Spinal cord (tissue), 10 donors: Measurements from ENCODE around the gene MRLN. TPM values are rescaled to one million over a fixed set of nuclear protein-coding genes. Genes with fewer than 3 reads are reported as not detected.

Experiments
- DNase-seq, 6 donors: peaks; one replicate each; pipeline versions ENCODE4 v3.0.0 to v3.0.0-alpha.2; 2013 to 2015; ENCODE audit warnings: low spot score in 6 of 6, low read depth in 4 of 6
- H3K27ac ChIP-seq: one replicate; pipeline ENCODE4 v1.5.1; 2013; ENCODE audit warnings: low read depth, low read length, control low read depth
- H3K27me3 ChIP-seq: one replicate; pipeline ENCODE4 v1.6.1; 2013; ENCODE audit warnings: low read length; ENCODE audit not compliant: control insufficient read depth, insufficient read depth
- H3K36me3 ChIP-seq: one replicate; pipeline ENCODE4 v1.6.1; 2013; ENCODE audit warnings: low read length; ENCODE audit not compliant: control insufficient read depth, insufficient read depth
- H3K4me1 ChIP-seq: one replicate; pipeline ENCODE4 v1.6.1; 2013; ENCODE audit warnings: low read length; ENCODE audit not compliant: control insufficient read depth, insufficient read depth
- H3K4me3 ChIP-seq: one replicate; pipeline ENCODE4 v1.5.1; 2013; ENCODE audit warnings: low read depth, low read length, control low read depth
- H3K9me3 ChIP-seq: one replicate; pipeline ENCODE4 v1.6.1; 2013; ENCODE audit warnings: low read length; ENCODE audit not compliant: control insufficient read depth, insufficient read depth
- WGBS: methylation state at CpG from one replicate; pipeline ENCODE4 v1.1.5; 2013; ENCODE audit warnings: missing lambda C conversion rate; ENCODE audit not compliant: insufficient coverage; 5-methylcytosine and 5-hydroxymethylcytosine counted together
- polyA plus RNA-seq, 2 donors: library from polyadenylated mRNA; unstranded; fragments of 120-200 nt; gene quantifications; one replicate each; pipeline ENCODE4 v1.2.1, GENCODE V29; 2013; ENCODE audit not compliant: insufficient read length in 2 of 2
- total RNA-seq, 2 donors: library from RNA; depleted of rRNA in 1 of 2; stranded (reverse); fragments of 120-200 nt in 1 of 2; fragments of >200 nt in 1 of 2; gene quantifications; one replicate each; pipeline versions ENCODE4 v1.2.3 to v1.2.4, GENCODE V29; 2013 to 2014
- donor health status: healthy.

The MRLN gene
- total and polyA plus RNA-seq, 4 donors = 1.6 to 25.0 (median 2.8) TPM; not detected in 1

DNA sequence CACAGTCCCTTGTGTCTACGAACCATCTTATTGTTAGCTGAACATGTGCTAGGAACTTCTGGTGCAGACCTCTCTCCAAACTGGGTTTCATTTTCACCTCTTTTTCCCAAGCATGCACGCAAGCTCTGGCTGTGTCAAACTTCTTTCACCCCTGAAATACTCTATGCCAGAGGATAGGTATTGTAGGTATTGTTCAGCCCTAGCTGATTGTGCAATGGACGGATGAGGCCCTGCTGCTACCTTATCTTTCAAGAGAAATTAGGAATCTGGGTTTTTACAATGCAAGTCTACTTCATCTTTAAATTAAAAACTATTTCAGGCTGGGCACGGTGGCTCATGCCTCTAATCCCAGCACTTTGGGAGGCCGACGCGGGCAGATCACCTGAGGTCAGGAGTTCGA lies 28.3 kb upstream of the MRLN start:
- no peak for DNase-seq
- Histone ChIP-seq H3K4me1 (peaks cover 5% of the 10 kb centered on the region), H3K27ac (no peak overlapping the region), H3K4me3 (no peak overlapping the region), H3K36me3 (no peaks in the 10 kb centered on the region), H3K9me3 (no peaks in the 10 kb centered on the region), H3K27me3 (no peaks in the 10 kb centered on the region)
- WGBS = 100% methylated on average over 1 of the region's 8 CpGs

DNA sequence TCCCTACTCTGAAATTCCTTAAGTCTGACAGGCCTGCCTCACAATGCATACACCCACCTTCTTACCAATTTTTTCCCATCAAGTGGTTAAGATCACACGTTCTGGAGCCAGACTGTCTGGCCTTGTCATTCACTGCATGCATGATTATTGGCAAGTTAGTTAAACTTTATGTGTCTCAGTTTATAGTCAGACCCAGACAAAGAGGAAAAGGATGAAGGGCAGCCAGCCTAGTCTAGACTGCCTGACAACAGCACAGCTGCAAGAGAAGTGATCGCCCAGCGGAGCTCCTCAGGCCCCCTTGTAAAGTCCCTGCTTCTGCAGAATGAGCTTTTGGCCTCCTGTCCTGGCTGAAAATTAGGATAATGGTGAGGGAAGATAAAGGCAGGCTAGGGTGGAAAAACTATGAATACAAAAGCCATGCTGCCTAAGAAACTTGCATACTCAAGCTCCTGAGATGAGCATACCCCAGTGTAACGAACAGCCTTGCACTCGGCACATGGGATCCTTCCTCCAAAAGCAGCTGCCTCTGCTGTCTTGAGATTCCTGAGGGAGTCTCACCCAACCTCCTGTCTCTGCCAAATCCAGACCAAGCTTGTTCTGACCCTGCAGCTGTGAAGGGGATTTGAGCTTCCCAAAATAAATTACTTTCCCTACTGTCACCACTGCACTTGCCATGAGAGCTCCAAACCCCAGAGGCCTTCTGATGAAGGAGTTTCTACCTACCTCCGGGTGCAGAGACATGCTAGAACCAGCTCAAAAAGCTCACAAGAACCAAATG lies 26.7 kb upstream of the MRLN start:
- H3K27me3 ChIP-seq = no peaks in the 10 kb centered on the region
- no peaks in the 10 kb centered on the region for H3K36me3 ChIP-seq
- DNase-seq = peak in 1 of 6 donors; percentile 59
- WGBS = 55% methylated on average over 4 of the region's 6 CpGs
- H3K4me1 ChIP-seq = peaks cover 5% of the 10 kb centered on the region
- H3K27ac ChIP-seq = peak overlapping the region; percentile 40
- H3K4me3 ChIP-seq = no peak overlapping the region
- H3K9me3 ChIP-seq = no peaks in the 10 kb centered on the region

- Histone ChIP-seq H3K27ac (no peak overlapping the region), H3K4me1 (no peaks in the 10 kb centered on the region), H3K9me3 (no peaks in the 10 kb centered on the region), H3K36me3 (no peaks in the 10 kb centered on the region), H3K27me3 (no peaks in the 10 kb centered on the region), H3K4me3 (no peak overlapping the region)
- WGBS = 84% methylated on average over 3 of the region's 6 CpGs
- DNase-seq = no peak
These were observed 21.2 kb upstream of the MRLN start for GRCh38 chr10:59774451-59774850.

GRCh38 chr10:59773088-59773487 lies 19.8 kb upstream of the MRLN start:
- H3K4me3 ChIP-seq = no peak overlapping the region
- WGBS = no CpG with 5 or more reads among the region's 2 CpGs
- H3K27me3 ChIP-seq = no peaks in the 10 kb centered on the region
- no peaks in the 10 kb centered on the region for H3K4me1 ChIP-seq
- no peak overlapping the region for H3K27ac ChIP-seq
- DNase-seq = no peak
- no peaks in the 10 kb centered on the region for H3K9me3 ChIP-seq
- H3K36me3 ChIP-seq = no peaks in the 10 kb centered on the region

DNA sequence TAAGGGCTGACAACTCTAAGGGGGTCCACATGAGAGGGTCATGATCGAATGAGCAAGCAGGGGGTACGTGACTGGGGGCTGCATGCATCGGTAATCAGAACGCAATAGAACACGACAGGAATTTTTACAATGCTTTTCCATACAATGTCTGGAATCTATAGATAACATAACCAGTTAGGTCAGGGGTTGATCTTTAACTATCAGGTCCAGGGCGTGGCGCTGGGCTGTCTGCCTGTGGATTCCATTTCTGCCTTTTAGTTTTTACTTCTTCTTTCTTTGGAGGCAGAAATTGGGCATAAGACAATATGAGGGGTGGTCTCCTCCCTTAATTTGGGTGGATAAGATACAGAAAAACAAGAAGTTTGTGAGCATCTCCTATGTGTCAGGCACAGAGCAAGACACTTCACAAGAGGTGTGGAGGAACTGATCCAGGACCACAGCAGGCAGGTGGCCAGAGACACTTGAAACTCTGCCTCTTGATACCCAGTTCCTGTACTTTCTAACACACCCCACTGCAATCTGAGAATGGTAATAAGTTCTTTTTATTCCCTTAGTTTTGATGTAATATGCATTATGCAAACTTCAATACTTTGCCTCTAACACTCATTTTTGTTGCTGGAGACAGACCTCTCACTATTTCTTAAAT lies 18.0 kb upstream of the MRLN start:
- Histone ChIP-seq H3K36me3 (no peaks in the 10 kb centered on the region), H3K9me3 (no peaks in the 10 kb centered on the region), H3K4me1 (no peaks in the 10 kb centered on the region), H3K4me3 (no peak overlapping the region), H3K27ac (no peak overlapping the region), H3K27me3 (no peaks in the 10 kb centered on the region)
- 100% methylated on average over 3 of the region's 7 CpGs for WGBS
- DNase-seq = no peak

- Histone ChIP-seq H3K27ac (no peak overlapping the region), H3K36me3 (no peaks in the 10 kb centered on the region), H3K4me1 (no peaks in the 10 kb centered on the region), H3K9me3 (no peaks in the 10 kb centered on the region), H3K27me3 (no peaks in the 10 kb centered on the region), H3K4me3 (no peak overlapping the region)
- WGBS = 96% methylated on average over 11 of the region's 11 CpGs
- no peak for DNase-seq
These were observed 17.4 kb upstream of the MRLN start for GRCh38 chr10:59770689-59771088.

DNA sequence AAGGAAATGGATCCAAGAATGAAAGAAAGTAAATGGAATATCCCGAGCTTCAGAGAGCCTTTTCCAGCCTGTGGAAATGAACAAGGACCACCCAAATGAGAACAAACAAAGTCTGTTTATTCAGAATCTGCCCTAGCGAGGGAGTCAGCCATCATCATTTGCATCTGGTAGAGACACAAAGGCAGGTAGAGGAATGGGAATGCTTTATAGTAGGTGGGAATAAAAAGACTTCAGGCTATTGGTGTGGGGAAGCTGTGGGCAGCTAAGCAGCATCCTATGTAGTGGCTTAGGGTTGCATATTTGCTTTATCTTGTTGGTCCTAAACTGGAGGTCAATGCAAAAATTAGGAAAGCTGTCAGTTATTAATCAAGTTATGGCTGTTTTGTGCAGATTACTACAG lies 9.2 kb upstream of the MRLN start:
- 17% methylated on average over 2 of the region's 2 CpGs for WGBS
- Histone ChIP-seq H3K27ac (no peak overlapping the region), H3K27me3 (no peaks in the 10 kb centered on the region), H3K9me3 (no peaks in the 10 kb centered on the region), H3K36me3 (no peaks in the 10 kb centered on the region), H3K4me3 (no peak overlapping the region), H3K4me1 (no peaks in the 10 kb centered on the region)
- no peak for DNase-seq

DNA sequence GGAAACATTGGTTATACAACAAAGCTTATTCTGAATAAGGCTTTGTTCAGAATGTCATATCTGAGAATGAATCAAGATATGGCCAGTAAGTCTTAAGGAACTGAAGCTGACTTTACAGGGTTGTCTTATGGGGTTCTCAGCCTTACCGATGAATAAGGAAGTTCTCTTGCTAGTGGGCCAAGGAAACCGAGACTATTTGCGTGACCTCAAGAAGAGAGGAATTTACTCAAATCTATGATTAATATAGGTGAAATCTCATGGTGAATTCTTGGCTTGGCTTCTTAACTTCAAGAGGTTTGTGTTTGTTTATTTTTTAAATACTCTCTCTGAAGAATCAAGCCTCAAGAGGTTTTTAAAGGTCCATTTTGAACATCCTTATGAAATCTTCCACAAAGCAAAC lies 4.7 kb upstream of the MRLN start:
- Histone ChIP-seq H3K27me3 (no peaks in the 10 kb centered on the region), H3K4me1 (no peaks in the 10 kb centered on the region), H3K36me3 (no peaks in the 10 kb centered on the region), H3K27ac (no peak overlapping the region), H3K4me3 (no peak overlapping the region), H3K9me3 (no peaks in the 10 kb centered on the region)
- no CpG with 5 or more reads among the region's 3 CpGs for WGBS
- no peak for DNase-seq

DNA sequence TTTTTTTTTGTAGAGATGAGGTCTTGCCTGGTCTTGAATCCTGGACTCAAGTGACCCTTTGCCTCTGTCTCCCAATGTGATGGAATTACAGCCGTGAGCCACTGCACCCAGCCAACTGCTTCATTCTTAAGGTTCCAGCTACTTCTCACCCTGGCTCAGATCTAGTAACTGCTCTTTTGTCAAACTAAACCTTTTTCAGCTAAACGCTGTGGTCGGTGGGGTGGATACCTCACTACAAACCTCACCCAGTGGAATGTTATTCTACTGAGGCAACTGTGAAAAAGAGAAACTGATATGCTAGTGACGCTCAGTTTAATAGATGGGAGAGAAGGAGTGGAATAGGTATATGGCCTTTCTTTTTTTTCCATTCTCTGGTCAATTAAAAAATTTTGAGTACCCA lies 1.7 kb upstream of the MRLN start:
- Histone ChIP-seq H3K4me3 (no peak overlapping the region), H3K36me3 (no peaks in the 10 kb centered on the region), H3K4me1 (no peaks in the 10 kb centered on the region), H3K27ac (peak overlapping the region; percentile 29), H3K27me3 (no peaks in the 10 kb centered on the region), H3K9me3 (no peaks in the 10 kb centered on the region)
- DNase-seq = peak in 1 of 6 donors; percentile 10
- WGBS = 90% methylated on average over 1 of the region's 4 CpGs
